ENCODE results near the gene CNGA4. TPM values are rescaled to one million over a fixed set of nuclear protein-coding genes. Genes with fewer than 3 reads are reported as not detected.

The CNGA4 gene
- total and polyA plus RNA-seq, 2 experiments from 2014 or later = 0.17 to 0.25 TPM

GRCh38 chr11:6200975-6201374, 37.9 kb upstream of the CNGA4 start:
- Histone ChIP-seq H3K4me2 (no peak overlapping the region), H3K9me3 (ENCODE audit: low read depth) (no peaks in the 10 kb centered on the region), H3K79me2 (no peaks in the 10 kb centered on the region), H2AFZ (no peak overlapping the region), H3K27ac (no peak overlapping the region), H3K4me1 (ENCODE audit: insufficient read depth) (no peaks in the 10 kb centered on the region), H4K20me1 (ENCODE audit: insufficient read depth, poor library complexity, severe bottlenecking) (no peaks in the 10 kb centered on the region), H3K36me3 (replicated peaks; ENCODE audit: insufficient read depth, low read depth) (no peaks in the 10 kb centered on the region), H3K27me3 (no peaks in the 10 kb centered on the region), H3K4me3 (no peak overlapping the region), H3K9me2 (replicated peaks; ENCODE audit: insufficient read depth) (no peaks in the 10 kb centered on the region)
- TF ChIP-seq CTCF (IDR thresholded peaks at IDR 0.05; ENCODE audit: poor library complexity) (no peak), EZH2phosphoT487 (IDR thresholded peaks at IDR 0.05; ENCODE audit: low read depth, severe bottlenecking, unreplicated experiment) (no peak), EZH2 (IDR thresholded peaks at IDR 0.05; ENCODE audit: borderline replicate concordance) (no peak)
- WGBS (ENCODE audit: low lambda C conversion rate, missing lambda C conversion rate) = 74% methylated on average over 4 of the region's 4 CpGs
- DNase-seq (ENCODE audit: low spot score) = no peak

- no peak overlapping the region for H3K4me3 ChIP-seq
- H3K27ac ChIP-seq = no peak overlapping the region
- TF ChIP-seq EZH2 (IDR thresholded peaks at IDR 0.05; ENCODE audit: borderline replicate concordance) = no peak
- H3K79me2 ChIP-seq = no peaks in the 10 kb centered on the region
- H3K9me3 ChIP-seq (ENCODE audit: low read depth) = no peaks in the 10 kb centered on the region
- H3K9me2 ChIP-seq (replicated peaks; ENCODE audit: insufficient read depth) = no peaks in the 10 kb centered on the region
- no peaks in the 10 kb centered on the region for H3K4me1 ChIP-seq (ENCODE audit: insufficient read depth)
- H2AFZ ChIP-seq = no peak overlapping the region
- H3K27me3 ChIP-seq = no peaks in the 10 kb centered on the region
- H3K4me2 ChIP-seq = no peak overlapping the region
- 83% methylated on average over 2 of the region's 2 CpGs for WGBS (ENCODE audit: low lambda C conversion rate, missing lambda C conversion rate)
- no peaks in the 10 kb centered on the region for H3K36me3 ChIP-seq (replicated peaks; ENCODE audit: insufficient read depth, low read depth)
- no peaks in the 10 kb centered on the region for H4K20me1 ChIP-seq (ENCODE audit: insufficient read depth, poor library complexity, severe bottlenecking)
- DNase-seq (ENCODE audit: low spot score) = no peak
Measured at GRCh38 chr11:6201481-6201880, 37.4 kb upstream of the CNGA4 start.

- H3K4me2 ChIP-seq = no peak overlapping the region
- H3K36me3 ChIP-seq (replicated peaks; ENCODE audit: insufficient read depth, low read depth) = no peaks in the 10 kb centered on the region
- H3K9me2 ChIP-seq (replicated peaks; ENCODE audit: insufficient read depth) = no peaks in the 10 kb centered on the region
- H3K9me3 ChIP-seq (ENCODE audit: low read depth) = no peaks in the 10 kb centered on the region
- H2AFZ ChIP-seq = no peak overlapping the region
- WGBS (ENCODE audit: low lambda C conversion rate, missing lambda C conversion rate) = 100% methylated on average over 1 of the region's 1 CpG
- no peak for DNase-seq (ENCODE audit: low spot score)
- no peaks in the 10 kb centered on the region for H4K20me1 ChIP-seq (ENCODE audit: insufficient read depth, poor library complexity, severe bottlenecking)
- no peaks in the 10 kb centered on the region for H3K79me2 ChIP-seq
- no peak overlapping the region for H3K4me3 ChIP-seq
- H3K4me1 ChIP-seq (ENCODE audit: insufficient read depth) = no peaks in the 10 kb centered on the region
- TF ChIP-seq CTCF (IDR thresholded peaks at IDR 0.05; ENCODE audit: poor library complexity) = no peak
- H3K27me3 ChIP-seq = no peaks in the 10 kb centered on the region
- no peak overlapping the region for H3K27ac ChIP-seq
Measured at GRCh38 chr11:6202041-6202440, 36.8 kb upstream of the CNGA4 start.

GRCh38 chr11:6203327-6203726, 35.6 kb upstream of the CNGA4 start:
- Histone ChIP-seq H3K4me1 (ENCODE audit: insufficient read depth) (no peaks in the 10 kb centered on the region), H3K36me3 (replicated peaks; ENCODE audit: insufficient read depth, low read depth) (no peaks in the 10 kb centered on the region), H3K27me3 (no peaks in the 10 kb centered on the region), H4K20me1 (ENCODE audit: insufficient read depth, poor library complexity, severe bottlenecking) (no peaks in the 10 kb centered on the region), H3K4me3 (no peak overlapping the region), H2AFZ (no peak overlapping the region), H3K4me2 (no peak overlapping the region), H3K9me3 (ENCODE audit: low read depth) (no peaks in the 10 kb centered on the region), H3K9me2 (replicated peaks; ENCODE audit: insufficient read depth) (no peaks in the 10 kb centered on the region), H3K79me2 (no peaks in the 10 kb centered on the region), H3K27ac (no peak overlapping the region)
- 91% methylated on average over 3 of the region's 3 CpGs for WGBS (ENCODE audit: low lambda C conversion rate, missing lambda C conversion rate)
- DNase-seq (ENCODE audit: low spot score) = no peak
- TF ChIP-seq CTCF (IDR thresholded peaks at IDR 0.05; ENCODE audit: poor library complexity) = no peak
- TF ChIP-seq EZH2phosphoT487 (IDR thresholded peaks at IDR 0.05; ENCODE audit: low read depth, severe bottlenecking, unreplicated experiment) = no peak
- no peak for TF ChIP-seq EZH2 (IDR thresholded peaks at IDR 0.05; ENCODE audit: borderline replicate concordance)
